Hepatocyte (in vitro differentiated cells): ENCODE results near the gene BMP7.

ENCODE experiments used
- EZH2 ChIP-seq: fragments of 200-600 bp; sonication (generic); IDR thresholded peaks from 2 replicates; pipeline ENCODE4 v1.6.1; 2016; ENCODE audit warnings: antibody characterized with exemption, mild to moderate bottlenecking, borderline replicate concordance
- TF ChIP-seq, protein P1 (sequence below): fragments of 200-600 bp; sonication (generic); IDR thresholded peaks from 2 replicates; pipeline ENCODE4 v1.5.1; 2016; ENCODE audit warnings: antibody characterized with exemption, mild to moderate bottlenecking; ENCODE audit not compliant: poor library complexity

DNA sequence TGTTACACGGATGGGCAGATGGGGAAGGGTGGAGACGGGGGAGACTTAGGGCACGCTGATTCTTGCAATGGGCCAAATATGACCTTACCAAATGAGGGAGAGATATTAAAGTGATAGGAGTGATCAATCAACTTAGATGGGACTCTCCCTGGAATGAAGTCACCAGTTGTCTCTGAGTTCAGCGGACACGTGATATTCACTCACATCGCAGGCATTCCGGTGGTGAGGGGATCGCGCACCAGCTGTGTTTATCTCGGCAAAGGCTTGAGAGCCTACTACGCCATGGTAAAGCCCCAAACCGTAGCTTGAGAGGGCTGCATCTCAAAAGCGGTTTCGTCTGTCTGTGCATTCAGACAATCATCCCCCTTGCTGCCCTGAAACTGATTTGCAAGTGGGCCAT is 5.5 kb downstream of the BMP7 start:
- TF ChIP-seq, protein P1, sequence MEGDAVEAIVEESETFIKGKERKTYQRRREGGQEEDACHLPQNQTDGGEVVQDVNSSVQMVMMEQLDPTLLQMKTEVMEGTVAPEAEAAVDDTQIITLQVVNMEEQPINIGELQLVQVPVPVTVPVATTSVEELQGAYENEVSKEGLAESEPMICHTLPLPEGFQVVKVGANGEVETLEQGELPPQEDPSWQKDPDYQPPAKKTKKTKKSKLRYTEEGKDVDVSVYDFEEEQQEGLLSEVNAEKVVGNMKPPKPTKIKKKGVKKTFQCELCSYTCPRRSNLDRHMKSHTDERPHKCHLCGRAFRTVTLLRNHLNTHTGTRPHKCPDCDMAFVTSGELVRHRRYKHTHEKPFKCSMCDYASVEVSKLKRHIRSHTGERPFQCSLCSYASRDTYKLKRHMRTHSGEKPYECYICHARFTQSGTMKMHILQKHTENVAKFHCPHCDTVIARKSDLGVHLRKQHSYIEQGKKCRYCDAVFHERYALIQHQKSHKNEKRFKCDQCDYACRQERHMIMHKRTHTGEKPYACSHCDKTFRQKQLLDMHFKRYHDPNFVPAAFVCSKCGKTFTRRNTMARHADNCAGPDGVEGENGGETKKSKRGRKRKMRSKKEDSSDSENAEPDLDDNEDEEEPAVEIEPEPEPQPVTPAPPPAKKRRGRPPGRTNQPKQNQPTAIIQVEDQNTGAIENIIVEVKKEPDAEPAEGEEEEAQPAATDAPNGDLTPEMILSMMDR, result no peak
- TF ChIP-seq EZH2, result no peak
